ENCODE results near the gene RAVER1. TPM values are rescaled to one million over a fixed set of nuclear protein-coding genes. Genes with fewer than 3 reads are reported as not detected.
"Not testable (repeated sequence)": the region's sequence is repeated elsewhere in the genome, so short reads cannot be mapped to it uniquely, and the experiment has no call there.

Gene RAVER1
- total RNA-seq, 1 donor from 2014 or later, result 13.3 TPM

GRCh38 chr19:10289836-10290356 lies 43.4 kb downstream of the RAVER1 start, which contains the start of gene ICAM5:
ICAM5 (plus strand) TSS chr19:10289952; CDS start chr19:10290044, 92 bp downstream.
- DNase-seq, result no peak

- DNase-seq, result peak; percentile 45
These were observed 44.0 kb downstream of the RAVER1 start for GRCh38 chr19:10289167-10289835.

GRCh38 chr19:10288662-10289166 lies 44.6 kb downstream of the RAVER1 start:
- DNase-seq, result peak; percentile 61

GRCh38 chr19:10286803-10287737 lies 46.3 kb downstream of the RAVER1 start, which contains the start of gene ICAM4:
ICAM4 (plus strand) TSS chr19:10286955; CDS start chr19:10287013, 58 bp downstream.
- peak; percentile 47 for DNase-seq

GRCh38 chr19:10285393-10285792 lies 47.9 kb downstream of the RAVER1 start:
- no peak for DNase-seq

GRCh38 chr19:10284960-10285278 lies 48.4 kb downstream of the RAVER1 start:
- no peak for DNase-seq

GRCh38 chr19:10284065-10284959 lies 49.0 kb downstream of the RAVER1 start:
- DNase-seq, result no peak

GRCh38 chr19:10283301-10284064 lies 49.8 kb downstream of the RAVER1 start:
- no peak for DNase-seq

GRCh38 chr19:10282043-10282442 lies 51.3 kb downstream of the RAVER1 start:
- DNase-seq, result not testable (repeated sequence)

GRCh38 chr19:10279737-10280442 lies 53.4 kb downstream of the RAVER1 start:
- no peak for DNase-seq

GRCh38 chr19:10278935-10279334 lies 54.4 kb downstream of the RAVER1 start:
- DNase-seq, result no peak

GRCh38 chr19:10277795-10278589 lies 55.3 kb downstream of the RAVER1 start:
- no peak for DNase-seq

GRCh38 chr19:10274589-10274988 lies 58.7 kb downstream of the RAVER1 start:
- no peak for DNase-seq

GRCh38 chr19:10271543-10272086 lies 61.7 kb downstream of the RAVER1 start:
- DNase-seq, result peak; percentile 56

GRCh38 chr19:10270616-10271394 lies 62.5 kb downstream of the RAVER1 start, which contains the start of gene ICAM1:
ICAM1 (plus strand) TSS chr19:10271120; CDS start chr19:10271160, 40 bp downstream.
- peak; percentile 97 for DNase-seq

GRCh38 chr19:10270180-10270615 lies 63.1 kb downstream of the RAVER1 start:
- peak; percentile 55 for DNase-seq

GRCh38 chr19:10269333-10270179 lies 63.8 kb downstream of the RAVER1 start:
- DNase-seq, result peak; percentile 95
